ENCODE data around the gene STK25.

STK25 gene

GRCh38 chr2:241545523-241546473 lies 37.4 kb upstream of the STK25 start:
- H3K4me3 ChIP-seq (ENCODE audit: low read depth, low read length) = no peak overlapping the region
- DNase-seq (ENCODE audit: low read depth) = no peak
- no peak for TF ChIP-seq CTCF (IDR thresholded peaks at IDR 0.05; ENCODE audit: control insufficient read depth, extremely low read depth, insufficient read depth)

- no peak for TF ChIP-seq CTCF (IDR thresholded peaks at IDR 0.05; ENCODE audit: control insufficient read depth, extremely low read depth, insufficient read depth)
- no peak for DNase-seq (ENCODE audit: low read depth)
- no peak overlapping the region for H3K4me3 ChIP-seq (ENCODE audit: low read depth, low read length)
These were observed 36.7 kb upstream of the STK25 start for GRCh38 chr2:241545106-241545505.

- TF ChIP-seq CTCF (IDR thresholded peaks at IDR 0.05; ENCODE audit: control insufficient read depth, extremely low read depth, insufficient read depth) = no peak
- no peak for DNase-seq (ENCODE audit: low read depth)
- no peak overlapping the region for H3K4me3 ChIP-seq (ENCODE audit: low read depth, low read length)
These were observed 33.9 kb upstream of the STK25 start for GRCh38 chr2:241542278-241542605.

- no peak overlapping the region for H3K4me3 ChIP-seq (ENCODE audit: low read depth, low read length)
- no peak for TF ChIP-seq CTCF (IDR thresholded peaks at IDR 0.05; ENCODE audit: control insufficient read depth, extremely low read depth, insufficient read depth)
- DNase-seq (ENCODE audit: low read depth) = no peak
These were observed 33.3 kb upstream of the STK25 start for GRCh38 chr2:241541564-241542277.

GRCh38 chr2:241540771-241541561 lies 32.6 kb upstream of the STK25 start:
- H3K4me3 ChIP-seq (ENCODE audit: low read depth, low read length) = no peak overlapping the region
- TF ChIP-seq CTCF (IDR thresholded peaks at IDR 0.05; ENCODE audit: control insufficient read depth, extremely low read depth, insufficient read depth) = no peak
- no peak for DNase-seq (ENCODE audit: low read depth)

- DNase-seq (ENCODE audit: low read depth) = no peak
- no peak for TF ChIP-seq CTCF (IDR thresholded peaks at IDR 0.05; ENCODE audit: control insufficient read depth, extremely low read depth, insufficient read depth)
- H3K4me3 ChIP-seq (ENCODE audit: low read depth, low read length) = no peak overlapping the region
These were observed 32.0 kb upstream of the STK25 start for GRCh38 chr2:241540401-241540770.

Data from LNCaP clone FGC (cell line).